RPMI7951 (cell line): ENCODE measurements around the gene EDN3. TPM values are rescaled to one million over a fixed set of nuclear protein-coding genes. Genes with fewer than 3 reads are reported as not detected.

Experiments used
- DNase-seq: peaks from one replicate; pipeline ENCODE4 v3.0.0-alpha.2; 2012; ENCODE audit warnings: low read depth
- total RNA-seq: library from RNA; depleted of rRNA; stranded (reverse); fragments of >200 nt; shearing (Covaris generic); gene quantifications from 2 replicates; pipeline ENCODE4 v1.2.3, GENCODE V29; 2014; rRNA removed

EDN3 gene
- not detected in 2 replicates for total RNA-seq

DNA sequence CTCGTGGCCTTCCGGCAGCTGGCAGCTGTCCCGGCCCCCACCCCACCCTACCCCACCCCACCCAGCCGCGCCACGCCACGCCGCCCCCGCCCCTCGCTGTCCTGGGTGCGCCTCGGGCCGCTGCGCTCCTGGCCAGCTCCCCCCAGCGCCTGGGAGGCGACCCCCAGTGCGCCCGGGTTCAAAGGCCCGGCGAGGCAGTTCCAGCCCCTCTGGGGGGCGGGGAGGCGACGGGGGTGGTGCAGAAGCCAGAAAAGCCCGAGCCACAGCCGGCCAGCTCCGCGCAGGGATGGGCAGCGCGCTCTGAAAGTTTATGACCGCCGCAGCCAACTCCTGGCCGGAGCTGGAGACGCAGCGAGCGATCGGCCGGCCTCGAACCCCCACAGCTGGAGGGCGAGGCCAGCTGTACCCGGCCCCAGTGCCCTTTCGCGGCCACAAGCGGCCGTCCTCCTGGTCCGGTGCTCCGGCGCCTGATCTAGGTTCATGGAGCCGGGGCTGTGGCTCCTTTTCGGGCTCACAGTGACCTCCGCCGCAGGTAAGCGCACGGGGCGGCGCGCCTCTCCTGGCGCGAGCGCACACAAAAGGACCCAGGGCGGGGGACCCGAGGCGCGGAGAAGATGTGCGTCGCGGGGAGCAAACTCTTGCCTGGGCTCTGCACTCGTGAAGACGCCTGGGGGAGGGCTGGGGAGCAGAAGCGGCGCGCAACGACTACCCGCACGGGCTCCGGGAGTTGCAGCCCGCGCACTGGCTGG, at the start of gene EDN3:
EDN3 (plus strand) TSS at position 279 of the 749 bp plus-strand sequence; CDS start at position 481, 202 bp downstream.
- no peak for DNase-seq

GRCh38 chr20:59253325-59253724, 47.1 kb upstream of the EDN3 start:
- DNase-seq: no peak

DNA sequence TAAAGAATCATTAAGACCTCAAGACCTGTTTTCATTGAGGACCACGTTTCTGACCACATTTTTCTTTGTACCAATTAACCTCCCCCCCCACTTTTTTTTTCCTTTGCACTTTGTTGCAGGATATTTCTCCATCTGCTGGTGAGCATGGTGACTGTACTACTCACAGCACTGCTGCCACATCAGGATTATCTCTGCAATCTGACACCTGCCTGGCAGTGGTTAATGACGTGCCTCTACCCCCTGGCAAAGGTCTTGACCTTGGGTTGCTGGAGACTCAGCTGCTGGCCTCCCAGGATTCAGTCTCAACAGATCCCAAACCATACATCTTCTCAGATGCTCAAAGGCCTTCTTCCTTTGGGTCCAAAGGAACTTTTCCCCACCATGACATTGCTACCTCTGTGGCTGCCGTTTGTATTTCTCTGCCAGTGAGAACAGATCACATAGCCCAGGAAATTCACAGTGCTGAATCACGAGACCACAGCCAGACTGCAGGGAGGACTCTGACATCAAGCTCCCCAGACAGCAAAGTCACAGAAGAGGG, 46.6 kb upstream of the EDN3 start:
- DNase-seq: peak; percentile 44

- no peak for DNase-seq
Observed at GRCh38 chr20:59255256-59255655, 45.2 kb upstream of the EDN3 start.

- DNase-seq: no peak
Observed at GRCh38 chr20:59258221-59258621, 42.2 kb upstream of the EDN3 start.

GRCh38 chr20:59259946-59260345, 40.5 kb upstream of the EDN3 start:
- DNase-seq: no peak

GRCh38 chr20:59265298-59265697, 35.1 kb upstream of the EDN3 start:
- DNase-seq: no peak

DNA sequence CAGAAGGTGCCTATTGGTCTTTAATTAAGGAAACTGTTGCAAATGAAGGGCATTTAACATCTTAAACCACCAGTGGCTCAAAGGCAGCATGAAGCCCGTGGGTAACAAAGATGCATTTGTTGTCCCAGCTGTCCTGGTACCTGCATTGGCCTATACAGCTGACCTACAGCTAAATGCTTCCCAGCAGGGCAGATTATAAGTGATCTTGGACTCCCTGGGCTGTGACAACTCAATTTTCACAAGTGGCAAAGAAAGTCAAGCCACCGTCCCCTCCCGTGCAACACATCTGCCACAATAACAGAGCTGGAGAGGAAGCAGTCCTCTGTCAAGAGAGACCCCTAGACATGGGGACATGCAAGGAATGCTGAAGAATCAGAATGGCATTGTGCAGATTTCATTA, 31.5 kb upstream of the EDN3 start:
- no peak for DNase-seq

DNA sequence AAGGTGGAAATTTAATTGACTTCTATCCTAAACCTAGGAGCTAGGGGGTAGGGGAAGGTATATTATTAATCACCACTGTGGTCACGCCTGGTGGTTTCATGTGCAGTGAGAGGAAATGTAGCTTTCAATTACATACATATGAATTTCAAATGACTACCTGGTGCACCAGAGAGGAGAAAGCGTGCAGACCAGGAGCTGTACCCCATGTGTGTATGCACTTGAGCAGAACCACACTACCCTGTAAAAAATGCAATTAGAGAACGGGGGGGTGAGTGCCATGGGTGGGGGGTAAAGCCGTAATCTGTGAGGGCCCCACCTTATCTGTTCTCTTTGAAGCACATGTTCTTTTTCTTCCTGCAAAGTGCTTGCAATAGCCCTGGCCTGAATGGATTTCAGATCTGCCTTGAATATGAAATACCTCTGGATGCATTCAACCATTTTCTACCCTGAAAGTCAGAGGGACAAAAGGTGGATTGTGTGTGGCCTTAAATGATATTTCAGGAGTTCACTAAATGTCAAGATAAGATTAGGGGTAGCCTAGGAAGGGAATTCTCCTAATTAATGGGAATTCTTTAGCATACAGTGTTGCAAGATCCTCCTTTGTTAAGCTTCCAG, 30.9 kb upstream of the EDN3 start:
- DNase-seq: no peak

GRCh38 chr20:59270380-59270779, 30.0 kb upstream of the EDN3 start:
- no peak for DNase-seq

DNA sequence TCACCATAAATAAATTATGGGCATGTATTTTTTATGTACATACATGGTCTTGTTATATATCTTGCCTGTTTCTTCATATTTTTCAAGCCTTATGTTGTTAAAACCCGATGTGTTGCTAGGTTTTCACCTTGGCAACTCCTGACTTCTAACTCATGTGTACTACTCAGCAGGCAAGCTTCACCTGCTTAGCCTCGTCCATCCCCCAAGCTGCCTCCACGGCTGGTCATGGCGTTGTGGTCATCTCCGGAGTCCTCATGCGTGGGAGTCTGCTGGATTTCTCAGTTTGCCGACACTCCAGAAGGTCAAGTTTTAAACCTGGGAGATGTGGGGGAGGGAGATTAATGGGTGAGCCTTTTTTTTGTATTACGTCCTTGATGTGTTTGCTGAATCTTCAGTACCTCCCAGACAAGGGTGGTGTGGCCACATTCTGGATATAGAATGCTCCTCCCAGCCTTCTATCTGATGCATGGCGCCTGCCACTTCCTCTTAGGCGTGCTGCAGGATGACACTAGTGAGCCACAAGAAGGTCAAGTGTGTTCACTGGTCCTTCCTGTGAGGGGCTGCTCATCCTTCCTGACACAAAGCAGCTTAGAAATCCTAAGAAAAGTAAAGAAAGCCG, 26.6 kb upstream of the EDN3 start:
- no peak for DNase-seq

GRCh38 chr20:59276938-59277337, 23.5 kb upstream of the EDN3 start:
- DNase-seq: no peak

GRCh38 chr20:59284470-59284869, 15.9 kb upstream of the EDN3 start:
- no peak for DNase-seq

- no peak for DNase-seq
Observed at GRCh38 chr20:59289994-59290393, 10.4 kb upstream of the EDN3 start.

DNA sequence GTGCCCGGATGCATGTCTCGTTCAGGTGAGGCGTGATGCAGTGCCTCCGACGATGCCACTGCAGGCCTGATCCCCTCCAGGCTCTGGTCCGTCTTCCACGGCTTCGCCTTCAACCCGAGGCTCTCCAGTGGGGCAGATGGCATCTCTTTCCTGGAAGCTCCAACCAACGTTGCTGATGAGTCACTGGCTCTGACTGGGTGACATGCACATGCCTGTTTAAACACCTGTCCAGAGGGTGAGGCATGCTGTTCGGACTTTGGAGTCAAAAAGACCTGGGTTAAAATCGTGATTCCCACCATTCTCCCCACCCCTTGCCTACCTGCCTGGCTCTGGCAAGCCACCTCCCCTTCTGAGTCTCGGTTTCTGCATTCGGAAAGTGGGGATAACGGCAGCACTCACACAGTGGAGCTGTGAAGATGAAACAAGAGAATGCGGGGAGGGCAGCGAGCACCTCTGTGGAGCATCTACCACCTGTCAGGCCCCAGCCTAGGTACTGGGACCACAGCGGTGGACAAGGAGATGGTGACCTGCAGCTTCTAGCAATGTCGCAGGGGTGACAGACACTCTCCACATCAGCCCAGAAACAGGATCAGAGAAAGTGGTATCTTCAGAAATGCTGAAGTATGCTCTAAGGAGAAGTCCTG, 8.5 kb upstream of the EDN3 start:
- no peak for DNase-seq

DNA sequence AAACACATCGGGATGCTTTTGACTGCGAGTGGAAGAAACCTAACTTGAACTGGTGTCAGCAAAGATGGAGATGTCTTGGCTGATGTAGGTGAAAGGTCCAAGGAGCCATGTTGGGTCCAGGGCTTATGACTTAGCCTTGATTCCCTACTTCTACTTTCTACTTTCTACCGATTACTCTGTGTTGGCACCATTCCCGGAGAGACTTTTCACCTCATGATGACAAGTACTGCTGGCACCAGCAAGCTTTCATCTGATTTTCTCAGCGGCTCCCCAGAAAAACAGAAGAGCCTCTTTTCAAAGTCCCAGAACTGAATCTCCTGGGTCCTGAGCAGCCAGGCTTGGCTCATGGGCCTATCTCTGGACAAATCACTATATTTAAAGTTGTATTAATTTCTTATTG, 4.9 kb upstream of the EDN3 start:
- DNase-seq: no peak

GRCh38 chr20:59297686-59298085, 2.7 kb upstream of the EDN3 start:
- no peak for DNase-seq

- DNase-seq: no peak
Observed at GRCh38 chr20:59299945-59300332, 472 bp upstream of the EDN3 start.

DNA sequence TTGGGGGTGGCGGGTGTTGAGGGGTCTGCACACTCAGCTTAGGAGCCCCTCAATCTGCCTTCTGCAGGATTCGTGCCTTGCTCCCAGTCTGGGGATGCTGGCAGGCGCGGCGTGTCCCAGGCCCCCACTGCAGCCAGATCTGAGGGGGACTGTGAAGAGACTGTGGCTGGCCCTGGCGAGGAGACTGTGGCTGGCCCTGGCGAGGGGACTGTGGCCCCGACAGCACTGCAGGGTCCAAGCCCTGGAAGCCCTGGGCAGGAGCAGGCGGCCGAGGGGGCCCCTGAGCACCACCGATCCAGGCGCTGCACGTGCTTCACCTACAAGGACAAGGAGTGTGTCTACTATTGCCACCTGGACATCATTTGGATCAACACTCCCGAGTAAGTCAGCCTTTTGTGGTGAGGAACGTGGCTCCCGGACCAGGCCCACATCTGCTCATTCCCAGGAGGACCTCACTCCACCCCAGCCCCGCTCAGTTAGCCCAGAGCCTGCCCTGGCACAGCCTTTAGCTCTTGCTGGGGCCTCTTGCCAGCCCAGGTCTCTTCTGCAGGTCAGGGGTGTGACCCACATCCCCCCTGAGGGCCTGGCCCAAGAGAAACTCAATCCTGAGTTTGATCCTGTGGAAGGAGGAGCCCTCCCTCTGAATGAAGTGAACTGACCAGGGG, 1.1 kb downstream of the EDN3 start:
- no peak for DNase-seq

DNA sequence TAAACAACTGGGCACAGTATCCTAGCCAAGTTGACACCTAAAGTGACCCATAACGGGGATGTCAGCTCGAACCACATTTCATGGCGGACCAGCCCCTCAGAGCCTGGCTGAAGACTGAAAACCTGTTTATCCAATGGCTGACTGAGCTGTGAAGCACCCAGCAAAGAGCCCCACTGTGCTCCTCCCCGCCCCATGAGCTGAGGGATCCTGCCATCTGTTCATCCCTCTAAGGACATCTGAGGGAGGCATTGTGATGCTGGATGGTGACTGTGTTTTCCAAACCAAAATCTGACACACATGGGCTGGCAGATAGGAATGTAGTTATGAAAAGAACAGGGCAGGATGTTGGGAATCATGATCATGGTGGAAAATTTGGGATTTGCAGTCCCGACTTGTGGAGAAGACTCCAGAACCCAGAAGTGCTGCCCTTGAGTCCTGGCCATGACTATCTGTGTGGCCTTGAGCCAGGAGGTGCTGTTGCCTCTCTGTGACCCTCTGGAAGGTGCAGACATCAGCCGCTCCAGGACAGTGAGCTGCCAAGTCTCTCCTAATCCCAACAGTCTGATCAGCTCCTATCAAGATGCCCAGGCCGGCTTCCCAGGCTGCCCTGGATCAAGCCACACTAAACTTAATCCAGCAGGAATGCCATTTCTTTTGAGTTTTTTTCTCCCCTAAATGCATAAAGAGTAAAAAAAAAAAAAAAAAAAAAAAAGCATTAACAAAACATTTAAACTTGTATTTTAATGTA, 5.7 kb downstream of the EDN3 start:
- no peak for DNase-seq

- DNase-seq: no peak
Observed at GRCh38 chr20:59307270-59307669, 6.9 kb downstream of the EDN3 start.
